GM13976 (cell line): Measurements from ENCODE around the gene NUP85.
A peak's percentile ranks its signal among the peaks of the same experiment; 100 is the strongest.

Source experiments
- DNase-seq: peaks from one replicate; pipeline ENCODE4 v3.0.0; 2012; ENCODE audit warnings: low spot score
- in situ Hi-C: fragments of 300-500 bp; cut with MboI; formaldehyde crosslinking; loops from one replicate; pipeline ENCODE4 v1.12.0; 2022; ENCODE audit warnings: low sequenced_read_pairs, mixed read lengths, inconsistent platforms; ENCODE audit not compliant: unreplicated experiment
- TF ChIP-seq, protein P1 (sequence below): IDR thresholded peaks from 2 replicates; pipeline ENCODE4 v1.5.1; 2012; ENCODE audit warnings: borderline replicate concordance, mild to moderate bottlenecking; ENCODE audit not compliant: insufficient read depth; ENCODE audit errors: extremely low read depth, missing control alignments, control extremely low read depth

The NUP85 gene

DNA sequence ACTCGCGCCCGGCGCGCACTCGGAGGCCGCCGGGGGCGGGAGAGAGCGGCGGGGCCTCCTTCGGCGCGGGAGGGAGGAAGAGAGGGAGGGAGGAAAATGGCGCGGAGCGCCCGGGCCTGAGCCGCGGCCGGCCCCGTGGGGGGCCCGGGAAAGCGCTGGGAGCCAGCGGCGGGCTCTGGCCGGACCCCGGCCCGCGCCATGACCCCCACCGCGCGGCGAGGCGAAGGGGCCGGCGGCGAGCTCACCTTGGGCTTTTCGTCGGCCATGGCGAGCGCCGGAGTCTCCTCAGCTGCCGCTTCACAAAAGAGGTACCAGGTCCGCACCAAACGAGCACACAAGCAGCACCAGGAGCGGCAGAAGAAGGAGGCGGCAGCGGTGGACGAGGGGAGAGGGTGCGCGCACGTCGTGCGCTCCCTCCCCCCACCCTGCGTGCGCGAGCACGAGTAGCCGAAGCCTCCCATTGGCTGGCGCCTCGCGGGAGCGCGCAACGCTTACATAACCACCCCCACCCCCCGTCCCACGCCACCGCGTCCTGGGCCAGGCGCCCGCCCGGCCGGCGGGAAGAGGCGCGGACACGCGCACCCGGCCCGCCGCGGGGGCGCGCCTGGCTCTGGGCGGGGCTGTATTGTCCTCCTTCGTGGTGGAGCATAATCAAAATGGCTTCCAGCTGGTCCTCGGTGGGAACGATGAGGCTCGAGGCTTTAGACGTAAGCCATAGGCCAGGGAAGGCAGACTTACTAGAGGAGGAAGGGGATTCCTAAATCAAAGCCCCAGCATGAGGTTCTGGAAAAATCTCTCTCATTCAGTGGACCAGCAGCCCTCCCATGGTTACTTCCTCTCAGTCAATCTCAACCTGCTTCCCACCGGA, 22.7 kb upstream of the NUP85 start, which contains the start of gene SUMO2:
Gene SUMO2, minus strand, starts transcription at position 391 of the 868 bp plus-strand sequence. Its CDS starts 125 bp downstream, at position 266.
- peak; percentile 99 for DNase-seq
- in situ Hi-C loops = no loop called here
- TF ChIP-seq, protein P1, sequence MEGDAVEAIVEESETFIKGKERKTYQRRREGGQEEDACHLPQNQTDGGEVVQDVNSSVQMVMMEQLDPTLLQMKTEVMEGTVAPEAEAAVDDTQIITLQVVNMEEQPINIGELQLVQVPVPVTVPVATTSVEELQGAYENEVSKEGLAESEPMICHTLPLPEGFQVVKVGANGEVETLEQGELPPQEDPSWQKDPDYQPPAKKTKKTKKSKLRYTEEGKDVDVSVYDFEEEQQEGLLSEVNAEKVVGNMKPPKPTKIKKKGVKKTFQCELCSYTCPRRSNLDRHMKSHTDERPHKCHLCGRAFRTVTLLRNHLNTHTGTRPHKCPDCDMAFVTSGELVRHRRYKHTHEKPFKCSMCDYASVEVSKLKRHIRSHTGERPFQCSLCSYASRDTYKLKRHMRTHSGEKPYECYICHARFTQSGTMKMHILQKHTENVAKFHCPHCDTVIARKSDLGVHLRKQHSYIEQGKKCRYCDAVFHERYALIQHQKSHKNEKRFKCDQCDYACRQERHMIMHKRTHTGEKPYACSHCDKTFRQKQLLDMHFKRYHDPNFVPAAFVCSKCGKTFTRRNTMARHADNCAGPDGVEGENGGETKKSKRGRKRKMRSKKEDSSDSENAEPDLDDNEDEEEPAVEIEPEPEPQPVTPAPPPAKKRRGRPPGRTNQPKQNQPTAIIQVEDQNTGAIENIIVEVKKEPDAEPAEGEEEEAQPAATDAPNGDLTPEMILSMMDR = no peak

DNA sequence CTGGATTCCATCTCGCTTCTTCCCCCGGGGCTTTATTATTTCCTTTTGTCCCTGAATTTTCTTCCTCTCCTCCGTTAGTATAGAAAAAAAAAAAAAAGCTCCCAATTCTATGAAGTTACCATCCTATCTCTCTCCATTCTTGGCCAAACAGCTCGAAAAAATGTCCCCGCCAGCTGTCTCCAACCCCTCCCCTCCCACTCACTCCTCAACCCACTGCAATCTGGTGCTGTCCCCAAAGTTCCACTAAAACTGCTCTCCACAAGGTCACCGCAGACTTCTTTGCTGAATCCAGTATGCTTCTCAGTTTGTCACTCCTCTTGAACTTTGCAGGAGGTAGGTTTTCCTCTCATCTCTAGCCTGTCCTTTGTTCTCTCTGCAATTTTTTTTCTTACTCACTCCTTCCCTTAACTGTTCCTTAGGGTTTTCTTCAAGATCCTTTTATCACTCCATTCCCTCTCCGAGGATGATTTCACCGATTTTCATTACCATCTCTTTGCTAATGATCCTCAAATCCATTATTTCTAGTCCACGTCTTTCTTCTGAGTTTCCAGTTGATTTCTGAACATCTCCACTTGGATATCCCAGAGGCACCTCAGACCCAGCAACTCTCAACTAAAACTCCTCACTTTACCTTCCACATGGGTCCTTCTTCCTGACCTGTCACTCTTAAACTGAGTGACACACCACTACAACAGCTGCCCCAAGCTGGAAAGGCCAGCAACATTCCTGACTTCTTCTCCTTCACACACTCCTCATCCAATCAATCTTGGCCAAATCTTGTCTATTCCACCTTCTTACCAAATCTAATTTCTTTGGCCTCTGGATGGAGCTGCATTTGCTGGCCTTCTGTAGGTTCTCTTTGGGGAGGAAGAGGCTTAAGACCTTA, 21.2 kb upstream of the NUP85 start:
- DNase-seq = no peak
- TF ChIP-seq, protein P1 = no peak
- in situ Hi-C loops = no loop called here

DNA sequence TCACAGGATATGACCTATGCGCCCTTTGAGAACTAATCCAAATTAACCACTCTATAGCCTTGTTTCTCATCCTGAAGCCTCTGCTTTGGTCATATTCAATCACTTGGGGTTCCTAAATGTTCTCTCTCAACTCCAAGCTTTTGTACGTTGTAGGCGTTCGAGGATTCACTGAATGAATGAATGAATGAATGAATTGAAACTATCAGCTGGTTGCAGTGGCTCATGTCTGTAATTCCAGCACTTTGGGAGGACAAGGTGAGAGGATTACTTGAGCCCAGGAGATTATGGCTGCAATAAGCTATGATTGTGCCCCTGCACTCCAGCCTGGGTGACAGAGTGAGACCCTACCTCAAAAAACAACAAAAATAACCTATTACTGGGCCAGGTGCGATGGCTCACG, 16.9 kb upstream of the NUP85 start:
- no peak for DNase-seq
- in situ Hi-C loops = no loop called here
- TF ChIP-seq, protein P1 = no peak

DNA sequence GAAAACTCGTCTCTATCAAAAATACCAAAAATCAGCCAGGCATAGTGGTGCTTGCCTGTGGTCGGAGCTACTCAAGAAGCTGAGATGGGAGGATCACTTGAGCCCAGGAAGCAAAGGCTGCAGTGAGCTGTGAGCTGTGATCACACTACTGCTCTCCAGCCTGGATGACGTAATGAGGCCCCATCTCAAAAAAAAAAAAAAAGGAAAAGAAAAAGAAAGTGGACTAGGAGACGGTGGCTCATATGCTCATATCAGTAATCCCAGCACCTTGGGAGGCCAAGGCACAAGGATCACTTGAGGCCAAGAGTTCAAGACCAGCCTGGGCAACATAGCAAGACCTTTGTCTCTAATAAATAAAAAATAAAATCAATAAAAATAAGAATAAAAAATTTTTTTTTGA, 13.9 kb upstream of the NUP85 start:
- TF ChIP-seq, protein P1 = no peak
- in situ Hi-C loops = no loop called here
- DNase-seq = no peak

DNA sequence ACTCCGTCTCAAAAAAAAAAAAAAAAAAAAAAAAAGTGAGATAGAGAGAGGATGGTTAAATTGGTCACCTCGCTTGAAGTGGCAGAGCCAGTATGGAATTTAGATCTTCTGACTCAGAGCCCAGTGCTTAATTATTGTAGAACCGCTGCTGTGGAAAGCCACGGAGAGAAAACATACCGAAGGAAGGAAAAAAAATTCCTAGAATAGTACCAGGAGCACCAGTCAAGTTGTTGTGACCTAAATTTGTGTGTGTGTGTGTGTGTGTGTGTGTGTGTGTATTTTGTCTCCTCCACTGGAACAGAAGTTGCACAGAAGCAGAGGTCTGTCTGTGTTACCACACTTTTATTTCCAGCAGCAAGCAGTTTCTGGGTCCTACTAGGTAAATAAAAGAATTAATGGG, 10.6 kb upstream of the NUP85 start:
- in situ Hi-C loops = no loop called here
- DNase-seq = no peak
- TF ChIP-seq, protein P1 = no peak

DNA sequence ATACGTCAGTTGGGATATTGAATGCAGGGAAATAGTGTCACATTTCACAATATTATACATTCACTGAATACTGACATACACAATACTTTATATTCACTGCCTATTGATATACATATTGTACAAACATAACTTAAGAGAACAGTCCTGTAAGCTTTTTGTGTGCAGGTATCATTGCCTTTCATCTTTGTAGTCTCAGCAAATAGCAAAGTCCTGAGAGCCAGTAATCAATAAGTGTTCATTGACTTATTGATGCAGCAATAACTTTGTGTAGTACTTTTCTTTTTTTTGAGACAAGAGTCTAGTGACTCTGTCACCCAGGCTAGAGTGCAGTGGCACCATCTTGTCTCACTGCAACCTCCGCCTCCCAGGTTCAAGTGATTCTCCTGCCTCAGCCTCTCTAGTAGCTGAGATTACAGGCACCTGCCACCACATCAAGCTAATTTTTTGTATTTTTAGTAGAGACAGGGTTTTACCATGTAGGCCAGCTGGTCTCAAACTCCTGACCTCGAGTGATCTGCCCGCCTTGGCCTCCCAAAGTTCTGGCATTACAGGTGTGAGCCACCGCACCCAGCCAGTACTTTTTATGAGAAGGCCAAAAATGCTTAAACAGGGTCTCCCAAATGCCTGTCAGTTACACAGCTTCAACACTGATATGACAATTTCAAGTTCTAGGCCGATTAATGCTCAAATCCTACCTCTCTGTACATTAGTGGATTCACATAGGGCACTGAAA, 5.4 kb upstream of the NUP85 start:
- no peak for DNase-seq
- TF ChIP-seq, protein P1 = no peak
- in situ Hi-C loops = no loop called here
